Measurements from ENCODE around the gene FNBP1L.

The FNBP1L gene

GRCh38 chr1:93411000-93411399, 36.9 kb upstream of the FNBP1L start:
- TF ChIP-seq EZH2 (IDR thresholded peaks at IDR 0.05; ENCODE audit: borderline replicate concordance, low read length) (no peak), CTCF (IDR thresholded peaks at IDR 0.05; ENCODE audit: low read length) (no peak)
- H3K4me2 ChIP-seq (ENCODE audit: low read length): no peak overlapping the region
- H3K4me3 ChIP-seq (ENCODE audit: low read depth, low read length, poor library complexity, severe bottlenecking): no peak overlapping the region
- no peaks in the 10 kb centered on the region for H3F3A ChIP-seq (ENCODE audit: insufficient read depth, low read length)
- H3K9ac ChIP-seq (ENCODE audit: low read length): no peak overlapping the region
- no peak overlapping the region for H2AFZ ChIP-seq (ENCODE audit: low read length)
- H3K27ac ChIP-seq (ENCODE audit: low read depth, low read length, poor library complexity, severe bottlenecking): no peak overlapping the region
- no peaks in the 10 kb centered on the region for H4K20me1 ChIP-seq (ENCODE audit: insufficient read depth, low read length)
- H3K9me3 ChIP-seq (ENCODE audit: low read length): no peaks in the 10 kb centered on the region
- H3K36me3 ChIP-seq (ENCODE audit: insufficient read depth, low read length): no peaks in the 10 kb centered on the region
- no peaks in the 10 kb centered on the region for H3K9me2 ChIP-seq (ENCODE audit: low read depth, low read length)
- no peaks in the 10 kb centered on the region for H3K79me2 ChIP-seq (ENCODE audit: insufficient read depth, low read length)
- H3K27me3 ChIP-seq (ENCODE audit: insufficient read depth, low read length): no peaks in the 10 kb centered on the region
- H3K4me1 ChIP-seq (ENCODE audit: insufficient read depth, low read length, severe bottlenecking): peaks cover 8% of the 10 kb centered on the region

DNA sequence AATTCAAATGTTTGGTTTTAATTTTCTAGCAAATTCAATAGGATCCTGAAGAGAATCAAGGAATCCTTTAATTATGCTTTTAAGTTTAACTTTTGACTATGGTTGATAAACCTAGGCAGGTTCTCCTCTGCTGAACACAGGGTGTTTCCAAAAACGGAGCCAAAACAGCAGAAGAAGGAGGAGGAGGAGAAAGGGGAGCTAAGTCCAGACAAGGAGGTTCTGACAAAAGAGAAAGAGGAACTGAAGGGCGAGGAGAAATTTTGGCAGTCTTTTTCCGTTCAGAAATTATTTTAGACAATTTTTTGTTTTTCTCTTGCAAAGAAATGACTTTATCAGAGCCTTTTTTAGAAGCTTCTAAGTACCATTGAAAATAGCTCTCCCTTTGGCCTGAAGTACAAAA, 33.2 kb upstream of the FNBP1L start:
- Histone ChIP-seq H3K27me3 (ENCODE audit: insufficient read depth, low read length) (no peaks in the 10 kb centered on the region), H2AFZ (ENCODE audit: low read length) (no peak overlapping the region)

DNA sequence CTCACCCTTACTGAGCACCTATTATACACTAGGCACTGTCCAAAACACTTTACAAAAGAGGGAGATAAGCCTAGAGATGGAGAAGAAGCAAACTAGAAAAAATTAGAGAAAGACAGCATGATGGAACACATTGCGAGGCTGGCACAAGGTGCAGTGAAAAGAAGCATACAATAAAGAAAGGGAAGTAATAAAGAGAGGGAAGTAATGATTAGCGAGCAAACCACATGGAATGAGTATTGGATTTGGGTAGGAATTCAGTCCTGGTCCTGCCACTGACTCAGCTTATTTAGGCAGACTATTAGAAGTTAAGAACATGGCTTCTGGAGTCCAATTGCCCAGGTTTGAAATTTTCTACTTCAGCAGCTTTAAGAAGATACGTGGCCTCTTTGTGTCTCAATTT, 32.6 kb upstream of the FNBP1L start:
- no peak overlapping the region for H3K4me2 ChIP-seq (ENCODE audit: low read length)
- H3K27me3 ChIP-seq (ENCODE audit: insufficient read depth, low read length): no peaks in the 10 kb centered on the region
- no peaks in the 10 kb centered on the region for H3F3A ChIP-seq (ENCODE audit: insufficient read depth, low read length)
- no peaks in the 10 kb centered on the region for H3K9me3 ChIP-seq (ENCODE audit: low read length)
- no peaks in the 10 kb centered on the region for H3K36me3 ChIP-seq (ENCODE audit: insufficient read depth, low read length)
- TF ChIP-seq CTCF (IDR thresholded peaks at IDR 0.05; ENCODE audit: low read length): no peak
- TF ChIP-seq EZH2 (IDR thresholded peaks at IDR 0.05; ENCODE audit: borderline replicate concordance, low read length): no peak
- H3K79me2 ChIP-seq (ENCODE audit: insufficient read depth, low read length): no peaks in the 10 kb centered on the region
- no peak overlapping the region for H3K9ac ChIP-seq (ENCODE audit: low read length)
- H4K20me1 ChIP-seq (ENCODE audit: insufficient read depth, low read length): no peaks in the 10 kb centered on the region
- peaks cover 8% of the 10 kb centered on the region for H3K4me1 ChIP-seq (ENCODE audit: insufficient read depth, low read length, severe bottlenecking)
- no peaks in the 10 kb centered on the region for H3K9me2 ChIP-seq (ENCODE audit: low read depth, low read length)
- H3K4me3 ChIP-seq (ENCODE audit: low read depth, low read length, poor library complexity, severe bottlenecking): no peak overlapping the region
- no peak overlapping the region for H2AFZ ChIP-seq (ENCODE audit: low read length)
- H3K27ac ChIP-seq (ENCODE audit: low read depth, low read length, poor library complexity, severe bottlenecking): no peak overlapping the region

More for the DNA sequence above, 33.2 kb upstream of the FNBP1L start:
- no peak overlapping the region for H3K4me2 ChIP-seq (ENCODE audit: low read length)
- H3K27ac ChIP-seq (ENCODE audit: low read depth, low read length, poor library complexity, severe bottlenecking): no peak overlapping the region
- H3K9ac ChIP-seq (ENCODE audit: low read length): no peak overlapping the region
- no peak overlapping the region for H3K4me3 ChIP-seq (ENCODE audit: low read depth, low read length, poor library complexity, severe bottlenecking)
- no peaks in the 10 kb centered on the region for H3K9me3 ChIP-seq (ENCODE audit: low read length)
- H3F3A ChIP-seq (ENCODE audit: insufficient read depth, low read length): no peaks in the 10 kb centered on the region
- H3K9me2 ChIP-seq (ENCODE audit: low read depth, low read length): no peaks in the 10 kb centered on the region
- TF ChIP-seq EZH2 (IDR thresholded peaks at IDR 0.05; ENCODE audit: borderline replicate concordance, low read length): no peak
- no peak for TF ChIP-seq CTCF (IDR thresholded peaks at IDR 0.05; ENCODE audit: low read length)
- no peaks in the 10 kb centered on the region for H3K36me3 ChIP-seq (ENCODE audit: insufficient read depth, low read length)
- H3K79me2 ChIP-seq (ENCODE audit: insufficient read depth, low read length): no peaks in the 10 kb centered on the region
- peaks cover 8% of the 10 kb centered on the region for H3K4me1 ChIP-seq (ENCODE audit: insufficient read depth, low read length, severe bottlenecking)
- no peaks in the 10 kb centered on the region for H4K20me1 ChIP-seq (ENCODE audit: insufficient read depth, low read length)
